ENCODE measurements around the gene GABRB3.

DNA sequence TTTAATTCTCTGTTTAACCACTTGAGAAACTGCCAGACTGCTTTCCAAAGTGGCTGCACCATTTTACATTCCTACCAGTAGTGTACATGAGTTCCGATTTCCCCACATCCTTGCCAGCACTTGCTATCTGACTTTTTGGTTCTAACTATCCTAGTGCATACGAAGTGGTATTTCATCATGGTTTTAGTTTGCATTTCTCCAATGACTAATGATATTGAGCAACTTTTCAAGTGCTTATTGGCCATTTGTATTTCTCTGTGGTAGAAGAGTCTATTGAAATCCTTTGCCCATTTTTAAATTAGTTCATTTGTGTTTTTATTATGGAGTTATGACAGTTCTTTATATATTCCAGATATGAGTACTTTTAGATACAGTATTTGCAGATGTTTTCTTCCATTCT is 247.8 kb downstream of the GABRB3 start:
- no peak for TF ChIP-seq CREB5 (CRISPR knock-in tag; IDR thresholded peaks at IDR 0.05; ENCODE audit: low read depth)
- TF ChIP-seq TOX (CRISPR knock-in tag; IDR thresholded peaks at IDR 0.05; ENCODE audit: borderline replicate concordance), result no peak
- TF ChIP-seq ZFP3 (CRISPR knock-in tag; IDR thresholded peaks at IDR 0.05), result no peak
- TF ChIP-seq PATZ1 (CRISPR knock-in tag; IDR thresholded peaks at IDR 0.05; ENCODE audit: borderline replicate concordance), result no peak
- TF ChIP-seq RARB (CRISPR knock-in tag; IDR thresholded peaks at IDR 0.05), result no peak

Data from SK-N-SH treated with all-trans-retinoic acid at 6 μM for 48 hours (cell line).